Measurements from ENCODE around the gene PLCB4.

DNA sequence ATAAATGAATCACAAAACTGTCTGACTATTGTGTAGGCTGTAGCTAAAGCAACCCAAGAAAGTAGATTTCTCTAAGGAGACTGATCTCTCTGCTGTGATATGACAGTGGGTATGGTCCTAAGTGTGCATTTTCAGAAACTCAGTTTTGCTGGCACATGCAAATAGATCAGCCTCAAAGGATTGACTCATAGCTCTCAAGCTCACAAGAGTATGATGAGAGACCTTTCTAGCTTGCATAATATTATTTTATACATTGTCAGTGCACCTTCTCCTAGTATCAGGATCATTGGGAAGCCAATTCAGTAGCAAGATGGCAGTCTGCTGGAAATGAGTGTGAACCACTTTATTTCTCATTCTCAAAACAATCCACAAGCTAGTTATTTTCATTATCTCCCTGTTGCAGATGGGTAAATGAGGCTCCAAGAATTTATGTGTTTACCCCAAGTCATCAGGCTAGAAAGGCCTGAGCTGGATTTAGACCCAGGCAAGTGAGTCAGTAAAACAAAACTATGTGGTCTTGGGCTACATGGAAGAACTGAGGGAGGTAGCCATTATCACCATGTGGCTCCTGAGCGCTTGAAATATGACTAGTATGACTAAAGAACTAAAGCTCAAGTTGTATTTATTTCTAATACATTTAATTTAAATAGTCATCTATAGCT is 27.9 kb upstream of the PLCB4 start:
- no peak for TF ChIP-seq POLR2AphosphoS5 (IDR thresholded peaks at IDR 0.05; ENCODE audit: low read depth, low read length)
- no peak for TF ChIP-seq POLR2A (IDR thresholded peaks at IDR 0.05; ENCODE audit: low read depth, low read length)
